WTC11 (cell line): Measurements from ENCODE around the gene PPP1R12B.
"Not testable (repeated sequence)": the region's sequence is repeated elsewhere in the genome, so short reads cannot be mapped to it uniquely, and the experiment has no call there.

ENCODE experiments used
- FOXJ3 ChIP-seq: sonication (generic); formaldehyde crosslinking; IDR thresholded peaks from 2 replicates; pipeline ENCODE4 v1.9.0; 2021; ENCODE audit warnings: missing genetic modification reagents, mild to moderate bottlenecking, borderline replicate concordance
- TEAD4 ChIP-seq: sonication (generic); formaldehyde crosslinking; IDR thresholded peaks from 2 replicates; pipeline ENCODE4 v1.8.0; 2022; ENCODE audit warnings: mild to moderate bottlenecking, missing genetic modification reagents
- ZBTB43 ChIP-seq: sonication (generic); formaldehyde crosslinking; IDR thresholded peaks from 2 replicates; pipeline ENCODE4 v1.8.1; 2023; ENCODE audit warnings: mild to moderate bottlenecking, missing genetic modification reagents

GRCh38 chr1:202545647-202546303 lies 197.3 kb downstream of the PPP1R12B start:
- TF ChIP-seq ZBTB43, TEAD4, FOXJ3 (CRISPR knock-in tag): not testable (repeated sequence)
